ENCODE results near the gene PCDHGB7. TPM values are rescaled to one million over a fixed set of nuclear protein-coding genes. Genes with fewer than 3 reads are reported as not detected.

Gene PCDHGB7
- total RNA-seq, 2 experiments from 2014 or later, result 0.08 TPM; not detected in 1

Other genes with a start within 250 kb of the PCDHGB7 start
- gene PCDHB7, start 245.0 kb upstream of the PCDHGB7 start, total RNA-seq, result not detected
- not detected for gene PCDHB8, start 239.9 kb upstream of the PCDHGB7 start, total RNA-seq
- not detected for gene PCDHB16, start 235.3 kb upstream of the PCDHGB7 start, total RNA-seq
- gene PCDHB9, start 230.5 kb upstream of the PCDHGB7 start, total RNA-seq, result not detected
- not detected for gene PCDHB10, start 225.3 kb upstream of the PCDHGB7 start, total RNA-seq
- not detected for gene PCDHB11, start 218.1 kb upstream of the PCDHGB7 start, total RNA-seq
- gene PCDHB12, start 209.0 kb upstream of the PCDHGB7 start, total RNA-seq, result not detected
- gene PCDHB13, start 203.8 kb upstream of the PCDHGB7 start, total RNA-seq, result not detected
- gene PCDHB14, start 194.3 kb upstream of the PCDHGB7 start, total RNA-seq, result not detected
- not detected for gene PCDHB15, start 172.3 kb upstream of the PCDHGB7 start, total RNA-seq
- 1 to 10 TPM in 1 of 2 experiments, under 1 TPM in 1; 0.45 to 1.1 TPM for gene SLC25A2, start 113.6 kb upstream of the PCDHGB7 start, total RNA-seq
- 10 to 100 TPM; 73.2 to 73.7 TPM for gene TAF7, start 96.9 kb upstream of the PCDHGB7 start, total RNA-seq
- not detected for gene PCDHGA1, start 87.2 kb upstream of the PCDHGB7 start, total RNA-seq
- not detected for gene PCDHGA2, start 78.9 kb upstream of the PCDHGB7 start, total RNA-seq
- gene PCDHGA3, start 73.8 kb upstream of the PCDHGB7 start, total RNA-seq, result not detected
- gene PCDHGB1, start 67.6 kb upstream of the PCDHGB7 start, total RNA-seq, result not detected
- under 1 TPM; 0.10 to 0.14 TPM for gene PCDHGA4, start 62.7 kb upstream of the PCDHGB7 start, total RNA-seq
- gene PCDHGB2, start 57.7 kb upstream of the PCDHGB7 start, total RNA-seq, result under 1 TPM in 1 of 2 experiments, not detected in 1; 0.12 TPM
- gene PCDHGA5, start 53.5 kb upstream of the PCDHGB7 start, total RNA-seq, result not detected
- under 1 TPM; 0.10 to 0.14 TPM for gene PCDHGB3, start 47.4 kb upstream of the PCDHGB7 start, total RNA-seq
- under 1 TPM; 0.10 to 0.12 TPM for gene PCDHGA6, start 43.8 kb upstream of the PCDHGB7 start, total RNA-seq
- not detected for gene PCDHGA7, start 34.9 kb upstream of the PCDHGB7 start, total RNA-seq
- gene PCDHGB4, start 30.0 kb upstream of the PCDHGB7 start, total RNA-seq, result not detected
- under 1 TPM in 1 of 2 experiments, not detected in 1; 0.05 TPM for gene PCDHGA8, start 25.0 kb upstream of the PCDHGB7 start, total RNA-seq
- gene PCDHGB5, start 19.7 kb upstream of the PCDHGB7 start, total RNA-seq, result under 1 TPM in 1 of 2 experiments, not detected in 1; 0.08 TPM
- gene PCDHGA9, start 14.9 kb upstream of the PCDHGB7 start, total RNA-seq, result under 1 TPM in 1 of 2 experiments, not detected in 1; 0.08 TPM
- under 1 TPM in 1 of 2 experiments, not detected in 1; 0.05 TPM for gene PCDHGB6, start 9.7 kb upstream of the PCDHGB7 start, total RNA-seq
- gene PCDHGA10, start 4.7 kb upstream of the PCDHGB7 start, total RNA-seq, result under 1 TPM; 0.05 TPM
- gene PCDHGA11, start 3.4 kb downstream of the PCDHGB7 start, total RNA-seq, result under 1 TPM in 1 of 2 experiments, not detected in 1; 0.05 TPM
- gene PCDHGA12, start 12.8 kb downstream of the PCDHGB7 start, total RNA-seq, result not detected
- not detected for gene PCDHGC3, start 58.3 kb downstream of the PCDHGB7 start, total RNA-seq
- not detected for gene PCDHGC4, start 67.4 kb downstream of the PCDHGB7 start, total RNA-seq
- gene PCDHGC5, start 71.4 kb downstream of the PCDHGB7 start, total RNA-seq, result not detected
- 100 to 1,000 TPM; 245 to 254 TPM for gene DIAPH1, start 201.3 kb downstream of the PCDHGB7 start, total RNA-seq
- gene HDAC3, start 219.2 kb downstream of the PCDHGB7 start, total RNA-seq, result 10 to 100 TPM; 67.0 to 69.4 TPM
- gene RELL2, start 219.3 kb downstream of the PCDHGB7 start, total RNA-seq, result 10 to 100 TPM; 22.9 to 25.3 TPM
- 10 to 100 TPM; 61.7 to 64.8 TPM for gene FCHSD1, start 233.7 kb downstream of the PCDHGB7 start, total RNA-seq